DMS53 treated with DMSO at 0.1 percent for 48 hours (cell line): ENCODE results near the gene CLIC1.

Experiments used
- DNase-seq: peaks from one replicate; lab custom pipeline; 2025; ENCODE audit not compliant: unreplicated experiment; lab: John Stamatoyannopoulos, UW

Gene CLIC1

GRCh38 chr6:31705931-31706330 is 30.4 kb downstream of the CLIC1 start:
- no peak for DNase-seq

GRCh38 chr6:31702819-31703716 is 33.3 kb downstream of the CLIC1 start, which contains the start of gene ABHD16A:
Gene ABHD16A, minus strand, starts transcription at chr6:31703324. Its CDS starts 43 bp downstream, at chr6:31703281.
- DNase-seq: peak; percentile 89

GRCh38 chr6:31702405-31702818 is 33.9 kb downstream of the CLIC1 start:
- no peak for DNase-seq

GRCh38 chr6:31701666-31702404 is 34.5 kb downstream of the CLIC1 start:
- no peak for DNase-seq

- no peak for DNase-seq
Measured at GRCh38 chr6:31700740-31701401, 35.5 kb downstream of the CLIC1 start.

GRCh38 chr6:31697555-31697954 is 38.8 kb downstream of the CLIC1 start:
- no peak for DNase-seq

GRCh38 chr6:31693535-31693934 is 42.8 kb downstream of the CLIC1 start:
- no peak for DNase-seq

GRCh38 chr6:31692886-31693285 is 43.4 kb downstream of the CLIC1 start:
- no peak for DNase-seq

GRCh38 chr6:31692353-31692752 is 44.0 kb downstream of the CLIC1 start:
- no peak for DNase-seq

- DNase-seq: no peak
Measured at GRCh38 chr6:31691564-31692108, 44.7 kb downstream of the CLIC1 start.

GRCh38 chr6:31691078-31691463 is 45.3 kb downstream of the CLIC1 start:
- no peak for DNase-seq

- no peak for DNase-seq
Measured at GRCh38 chr6:31690231-31691077, 45.9 kb downstream of the CLIC1 start.

- no peak for DNase-seq
Measured at GRCh38 chr6:31689249-31690110, 46.9 kb downstream of the CLIC1 start.

GRCh38 chr6:31687860-31688693 is 48.3 kb downstream of the CLIC1 start:
- DNase-seq: no peak

- no peak for DNase-seq
Measured at GRCh38 chr6:31687321-31687720, 49.0 kb downstream of the CLIC1 start.

GRCh38 chr6:31686483-31686882 is 49.8 kb downstream of the CLIC1 start:
- DNase-seq: no peak

GRCh38 chr6:31683591-31683990 is 52.7 kb downstream of the CLIC1 start:
- peak; percentile 8 for DNase-seq

- peak; percentile 29 for DNase-seq
Measured at GRCh38 chr6:31681135-31681671, 55.1 kb downstream of the CLIC1 start.
